Measurements from ENCODE around the gene PITPNM1. TPM values are rescaled to one million over a fixed set of nuclear protein-coding genes. Genes with fewer than 3 reads are reported as not detected.

PITPNM1 gene
- total and polyA plus RNA-seq, 2 experiments from 2014 or later: 26.3 to 39.8 TPM

- no peak overlapping the region for H3K4me3 ChIP-seq
- 81% methylated on average over 7 of the region's 7 CpGs for WGBS (ENCODE audit: low lambda C conversion rate, missing lambda C conversion rate)
Measured at GRCh38 chr11:67472882-67473281, 32.3 kb downstream of the PITPNM1 start.

DNA sequence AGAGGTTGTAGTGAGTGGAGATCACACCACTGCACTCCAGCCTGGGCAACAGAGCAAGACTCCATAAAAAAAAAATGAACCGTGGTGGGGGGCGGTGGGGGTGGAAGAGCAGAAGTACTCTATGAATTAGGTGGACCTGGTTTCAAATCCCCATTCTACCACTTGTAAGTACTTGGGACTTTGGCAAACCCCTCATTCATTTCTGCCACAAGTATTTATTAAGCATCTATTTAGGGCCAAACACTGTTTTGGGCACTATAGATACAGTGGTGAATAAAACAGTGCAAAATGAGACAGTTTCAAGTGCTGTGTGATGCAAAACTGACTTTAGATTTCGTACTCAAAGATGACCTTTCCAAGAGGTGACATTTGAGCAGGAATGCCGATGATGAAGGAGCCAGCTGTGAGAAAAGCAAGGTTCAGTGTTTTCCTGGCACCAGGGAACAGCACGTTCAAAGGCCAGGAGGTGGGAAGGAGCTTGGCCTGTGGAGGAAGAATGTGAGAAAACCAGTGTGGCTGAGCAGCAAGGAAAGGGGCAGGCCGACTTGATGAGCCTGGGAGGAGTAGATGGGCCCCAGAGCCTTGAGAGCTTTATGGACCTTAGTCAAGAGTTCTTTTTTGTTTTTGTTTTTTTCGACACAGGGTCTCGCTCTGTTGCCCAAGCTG lies 34.7 kb downstream of the PITPNM1 start:
- H3K36me3 ChIP-seq (replicated peaks; ENCODE audit: insufficient read depth, low read depth): no peaks in the 10 kb centered on the region
- WGBS (ENCODE audit: low lambda C conversion rate, missing lambda C conversion rate): 87% methylated on average over 8 of the region's 8 CpGs

More at GRCh38 chr11:67472882-67473281, 32.3 kb downstream of the PITPNM1 start:
- Histone ChIP-seq H3K9me3 (ENCODE audit: low read depth) (no peaks in the 10 kb centered on the region), H3K4me2 (no peak overlapping the region), H3K79me2 (peaks cover 9% of the 10 kb centered on the region), H3K9me2 (replicated peaks; ENCODE audit: insufficient read depth) (no peaks in the 10 kb centered on the region), H3K27ac (no peak overlapping the region), H3K36me3 (replicated peaks; ENCODE audit: insufficient read depth, low read depth) (no peaks in the 10 kb centered on the region), H3K4me1 (ENCODE audit: insufficient read depth) (peaks cover 2% of the 10 kb centered on the region), H2AFZ (no peak overlapping the region), H4K20me1 (ENCODE audit: insufficient read depth, poor library complexity, severe bottlenecking) (no peaks in the 10 kb centered on the region), H3K27me3 (no peaks in the 10 kb centered on the region)
- no peak for DNase-seq (ENCODE audit: low spot score)
- TF ChIP-seq, protein P1, sequence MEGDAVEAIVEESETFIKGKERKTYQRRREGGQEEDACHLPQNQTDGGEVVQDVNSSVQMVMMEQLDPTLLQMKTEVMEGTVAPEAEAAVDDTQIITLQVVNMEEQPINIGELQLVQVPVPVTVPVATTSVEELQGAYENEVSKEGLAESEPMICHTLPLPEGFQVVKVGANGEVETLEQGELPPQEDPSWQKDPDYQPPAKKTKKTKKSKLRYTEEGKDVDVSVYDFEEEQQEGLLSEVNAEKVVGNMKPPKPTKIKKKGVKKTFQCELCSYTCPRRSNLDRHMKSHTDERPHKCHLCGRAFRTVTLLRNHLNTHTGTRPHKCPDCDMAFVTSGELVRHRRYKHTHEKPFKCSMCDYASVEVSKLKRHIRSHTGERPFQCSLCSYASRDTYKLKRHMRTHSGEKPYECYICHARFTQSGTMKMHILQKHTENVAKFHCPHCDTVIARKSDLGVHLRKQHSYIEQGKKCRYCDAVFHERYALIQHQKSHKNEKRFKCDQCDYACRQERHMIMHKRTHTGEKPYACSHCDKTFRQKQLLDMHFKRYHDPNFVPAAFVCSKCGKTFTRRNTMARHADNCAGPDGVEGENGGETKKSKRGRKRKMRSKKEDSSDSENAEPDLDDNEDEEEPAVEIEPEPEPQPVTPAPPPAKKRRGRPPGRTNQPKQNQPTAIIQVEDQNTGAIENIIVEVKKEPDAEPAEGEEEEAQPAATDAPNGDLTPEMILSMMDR (IDR thresholded peaks at IDR 0.05; ENCODE audit: poor library complexity): no peak
- TF ChIP-seq EZH2 (IDR thresholded peaks at IDR 0.05; ENCODE audit: borderline replicate concordance) (no peak), EZH2phosphoT487 (IDR thresholded peaks at IDR 0.05; ENCODE audit: low read depth, severe bottlenecking, unreplicated experiment) (no peak)

GRCh38 chr11:67469508-67469811 lies 35.7 kb downstream of the PITPNM1 start:
- Histone ChIP-seq H3K36me3 (replicated peaks; ENCODE audit: insufficient read depth, low read depth) (no peaks in the 10 kb centered on the region), H3K9me2 (replicated peaks; ENCODE audit: insufficient read depth) (no peaks in the 10 kb centered on the region), H3K27me3 (no peaks in the 10 kb centered on the region), H3K9me3 (ENCODE audit: low read depth) (no peaks in the 10 kb centered on the region), H3K4me1 (ENCODE audit: insufficient read depth) (peaks cover 4% of the 10 kb centered on the region), H4K20me1 (ENCODE audit: insufficient read depth, poor library complexity, severe bottlenecking) (no peaks in the 10 kb centered on the region), H3K4me3 (peak overlapping the region; percentile 62), H3K27ac (peak overlapping the region; percentile 89), H3K79me2 (peaks cover 37% of the 10 kb centered on the region), H2AFZ (peak overlapping the region; percentile 97), H3K4me2 (peak overlapping the region; percentile 93)
- DNase-seq (ENCODE audit: low spot score): no peak
- 39% methylated on average over 9 of the region's 9 CpGs for WGBS (ENCODE audit: low lambda C conversion rate, missing lambda C conversion rate)
- TF ChIP-seq, protein P1 (IDR thresholded peaks at IDR 0.05; ENCODE audit: poor library complexity): no peak
- TF ChIP-seq EZH2 (IDR thresholded peaks at IDR 0.05; ENCODE audit: borderline replicate concordance): no peak
- no peak for TF ChIP-seq EZH2phosphoT487 (IDR thresholded peaks at IDR 0.05; ENCODE audit: low read depth, severe bottlenecking, unreplicated experiment)

More for the DNA sequence above, 34.7 kb downstream of the PITPNM1 start:
- TF ChIP-seq EZH2phosphoT487 (IDR thresholded peaks at IDR 0.05; ENCODE audit: low read depth, severe bottlenecking, unreplicated experiment): no peak
- TF ChIP-seq, protein P1 (IDR thresholded peaks at IDR 0.05; ENCODE audit: poor library complexity): no peak
- TF ChIP-seq EZH2 (IDR thresholded peaks at IDR 0.05; ENCODE audit: borderline replicate concordance): no peak
- Histone ChIP-seq H3K27ac (no peak overlapping the region), H3K9me3 (ENCODE audit: low read depth) (no peaks in the 10 kb centered on the region), H3K27me3 (no peaks in the 10 kb centered on the region), H3K4me3 (no peak overlapping the region), H2AFZ (no peak overlapping the region), H4K20me1 (ENCODE audit: insufficient read depth, poor library complexity, severe bottlenecking) (no peaks in the 10 kb centered on the region), H3K9me2 (replicated peaks; ENCODE audit: insufficient read depth) (no peaks in the 10 kb centered on the region), H3K4me2 (no peak overlapping the region), H3K4me1 (ENCODE audit: insufficient read depth) (peaks cover 4% of the 10 kb centered on the region), H3K79me2 (peaks cover 31% of the 10 kb centered on the region)
- no peak for DNase-seq (ENCODE audit: low spot score)

Data from hepatocyte (in vitro differentiated cells).